Activated CD8-positive, alpha-beta memory T cell treated with anti-CD3 and anti-CD28 coated beads, Interleukin-2, amount 50 U/mL, for 24 hours (primary cell): ENCODE results near the gene GPS1.

ENCODE experiments used
- DNase-seq: peaks from one replicate; pipeline ENCODE4 v3.0.0-alpha.2; 2020; ENCODE audit errors: extremely low read depth

Gene GPS1

GRCh38 chr17:82079001-82079677 is 27.4 kb downstream of the GPS1 start:
- DNase-seq, result no peak

- DNase-seq, result no peak
These were observed 28.5 kb downstream of the GPS1 start for GRCh38 chr17:82080048-82080788.

- DNase-seq, result no peak
These were observed 29.2 kb downstream of the GPS1 start for GRCh38 chr17:82080789-82081464.

- DNase-seq, result no peak
These were observed 29.8 kb downstream of the GPS1 start for GRCh38 chr17:82081546-82081945.

- no peak for DNase-seq
These were observed 30.3 kb downstream of the GPS1 start for GRCh38 chr17:82081966-82082365.

GRCh38 chr17:82082456-82082855 is 30.8 kb downstream of the GPS1 start:
- DNase-seq, result no peak

GRCh38 chr17:82083009-82083408 is 31.3 kb downstream of the GPS1 start:
- DNase-seq, result no peak

- DNase-seq, result no peak
These were observed 32.0 kb downstream of the GPS1 start for GRCh38 chr17:82083533-82084359.

- no peak for DNase-seq
These were observed 32.8 kb downstream of the GPS1 start for GRCh38 chr17:82084373-82085030.

- DNase-seq, result no peak
These were observed 33.5 kb downstream of the GPS1 start for GRCh38 chr17:82085031-82085861.

GRCh38 chr17:82085931-82086764 is 34.5 kb downstream of the GPS1 start:
- no peak for DNase-seq

GRCh38 chr17:82086941-82087906 is 35.5 kb downstream of the GPS1 start:
- DNase-seq, result no peak

- DNase-seq, result no peak
These were observed 36.5 kb downstream of the GPS1 start for GRCh38 chr17:82087961-82088837.

- no peak for DNase-seq
These were observed 37.4 kb downstream of the GPS1 start for GRCh38 chr17:82088838-82089722.

- DNase-seq, result no peak
These were observed 38.2 kb downstream of the GPS1 start for GRCh38 chr17:82089723-82090548.
